HFF-Myc (cell line): ENCODE data around the gene CHORDC1.

Experiments used
- DNase-seq: peaks from one replicate; pipeline ENCODE4 v3.0.0-alpha.2; 2011; ENCODE audit warnings: low read depth; ENCODE audit errors: extremely low read depth
- H3K4me3 ChIP-seq: replicated peaks from 2 replicates; pipeline ENCODE4 v1.5.1; 2011; ENCODE audit warnings: low read depth, mild to moderate bottlenecking, control low read depth, low read length
- TF ChIP-seq, protein P1 (sequence below): IDR thresholded peaks from 2 replicates; pipeline ENCODE4 v1.5.1; 2012; ENCODE audit warnings: mild to moderate bottlenecking, low read depth, low read length, control low read depth; ENCODE audit errors: missing control alignments

CHORDC1 gene

DNA sequence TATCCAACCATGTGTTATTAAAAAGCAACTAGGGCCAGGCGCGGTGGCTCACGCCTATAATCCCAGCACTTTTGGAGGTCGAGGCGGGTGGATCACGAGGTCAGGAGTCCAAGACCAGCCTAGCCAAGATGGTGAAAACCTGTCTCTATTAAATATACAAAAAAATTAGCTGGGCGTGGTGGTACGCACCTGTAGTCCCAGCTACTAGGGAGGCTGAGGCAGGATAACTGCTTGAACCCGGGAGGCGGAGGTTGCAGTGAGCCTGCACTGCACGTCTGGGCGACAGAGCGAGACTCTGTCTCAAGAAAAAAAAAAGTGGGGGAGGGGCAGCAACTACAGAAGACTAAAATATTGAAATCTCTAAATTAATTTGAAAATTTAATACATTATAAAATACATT lies 18.4 kb downstream of the CHORDC1 start:
- TF ChIP-seq, protein P1, sequence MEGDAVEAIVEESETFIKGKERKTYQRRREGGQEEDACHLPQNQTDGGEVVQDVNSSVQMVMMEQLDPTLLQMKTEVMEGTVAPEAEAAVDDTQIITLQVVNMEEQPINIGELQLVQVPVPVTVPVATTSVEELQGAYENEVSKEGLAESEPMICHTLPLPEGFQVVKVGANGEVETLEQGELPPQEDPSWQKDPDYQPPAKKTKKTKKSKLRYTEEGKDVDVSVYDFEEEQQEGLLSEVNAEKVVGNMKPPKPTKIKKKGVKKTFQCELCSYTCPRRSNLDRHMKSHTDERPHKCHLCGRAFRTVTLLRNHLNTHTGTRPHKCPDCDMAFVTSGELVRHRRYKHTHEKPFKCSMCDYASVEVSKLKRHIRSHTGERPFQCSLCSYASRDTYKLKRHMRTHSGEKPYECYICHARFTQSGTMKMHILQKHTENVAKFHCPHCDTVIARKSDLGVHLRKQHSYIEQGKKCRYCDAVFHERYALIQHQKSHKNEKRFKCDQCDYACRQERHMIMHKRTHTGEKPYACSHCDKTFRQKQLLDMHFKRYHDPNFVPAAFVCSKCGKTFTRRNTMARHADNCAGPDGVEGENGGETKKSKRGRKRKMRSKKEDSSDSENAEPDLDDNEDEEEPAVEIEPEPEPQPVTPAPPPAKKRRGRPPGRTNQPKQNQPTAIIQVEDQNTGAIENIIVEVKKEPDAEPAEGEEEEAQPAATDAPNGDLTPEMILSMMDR = no peak
- DNase-seq = no peak
- no peak overlapping the region for H3K4me3 ChIP-seq

DNA sequence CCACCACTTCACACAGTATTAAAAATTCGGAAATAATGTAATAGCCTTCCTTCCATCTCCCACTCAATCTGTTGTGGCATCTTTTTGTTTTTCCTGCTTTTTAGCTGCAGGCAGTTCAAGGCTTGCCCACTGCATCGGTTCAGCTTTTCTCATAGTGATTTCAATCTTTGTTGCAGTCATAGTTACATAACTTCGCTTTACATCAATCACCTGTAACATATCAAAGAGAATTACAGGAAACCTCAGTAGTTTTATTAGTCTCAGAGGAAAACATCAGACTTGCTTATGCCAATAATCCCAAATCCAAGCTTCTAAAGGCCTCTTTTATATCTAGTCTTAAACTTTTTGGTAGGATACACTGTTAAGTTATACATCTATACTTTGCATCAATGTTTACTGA lies 20.5 kb downstream of the CHORDC1 start:
- H3K4me3 ChIP-seq = no peak overlapping the region
- TF ChIP-seq, protein P1 = no peak
- no peak for DNase-seq

DNA sequence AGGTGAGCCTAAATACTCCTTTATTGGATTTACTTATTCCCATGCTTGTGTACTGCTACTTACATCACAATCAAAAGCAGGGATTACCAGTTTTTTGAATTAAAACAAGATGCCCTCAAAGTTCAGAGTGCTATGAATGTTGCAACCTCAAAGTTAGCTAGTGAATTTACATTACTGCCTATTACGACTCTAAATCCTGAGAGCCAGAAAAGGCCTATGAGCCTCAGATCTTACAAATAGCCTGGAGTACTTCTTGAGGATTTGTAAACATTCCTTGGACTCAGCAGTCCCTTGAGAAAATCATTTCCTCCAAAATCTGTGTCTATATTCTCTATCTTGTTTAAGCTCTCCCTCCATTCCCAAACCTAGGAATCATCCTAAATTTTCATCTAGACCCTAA lies 25.5 kb downstream of the CHORDC1 start:
- no peak for DNase-seq
- H3K4me3 ChIP-seq = no peak overlapping the region
- TF ChIP-seq, protein P1 = no peak

DNA sequence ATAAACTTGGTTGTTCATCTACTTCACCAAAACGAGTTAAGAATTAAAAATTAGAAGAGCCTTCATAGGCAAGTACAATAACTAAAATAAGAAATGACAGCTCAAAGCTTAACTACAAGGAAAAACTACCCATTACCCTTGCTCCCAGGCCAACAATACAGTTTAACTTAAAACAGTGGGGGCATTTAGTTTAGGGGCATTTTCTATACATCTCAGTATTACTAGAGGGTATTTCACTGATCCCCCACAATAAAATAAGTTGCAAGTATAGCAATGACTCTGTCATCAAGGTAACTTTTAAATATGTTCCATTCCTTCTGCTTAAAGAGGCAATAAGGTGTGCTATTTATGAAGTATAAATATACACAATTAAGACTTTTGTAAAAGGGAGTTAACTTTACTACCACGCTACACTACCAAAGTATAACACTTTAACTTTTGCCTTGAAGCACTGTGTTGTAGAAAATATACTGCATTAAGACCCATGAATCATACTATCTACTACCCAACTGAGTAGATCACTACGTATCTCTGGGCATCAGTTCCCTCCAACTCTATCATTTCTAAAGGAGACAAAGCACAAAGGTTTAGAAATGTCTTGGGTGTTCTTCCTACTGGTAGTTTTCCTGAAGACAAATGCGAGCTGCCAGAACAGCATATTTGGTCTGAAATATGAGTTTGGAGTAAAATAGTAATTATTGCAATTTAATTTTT lies 29.8 kb downstream of the CHORDC1 start:
- TF ChIP-seq, protein P1 = no peak
- DNase-seq = no peak
- H3K4me3 ChIP-seq = no peak overlapping the region

DNA sequence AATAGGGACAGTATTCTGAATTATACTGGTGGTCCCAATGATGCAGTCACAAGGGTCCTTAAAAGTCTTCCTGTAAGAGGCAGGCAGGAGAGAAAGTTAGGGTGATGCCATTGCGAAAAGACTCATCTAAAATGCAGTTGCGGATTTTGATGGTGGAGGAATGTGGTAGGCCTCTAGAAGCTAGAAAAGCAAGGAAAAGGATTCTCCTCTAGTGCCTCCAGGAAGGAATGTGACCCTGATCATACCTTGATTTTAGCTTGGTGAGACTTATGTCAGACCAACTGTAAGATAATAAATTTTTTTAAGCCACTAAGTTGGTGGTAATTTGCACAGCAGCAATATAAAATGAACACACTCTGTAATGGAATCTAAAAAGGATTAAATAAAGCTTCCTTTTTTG lies 33.8 kb downstream of the CHORDC1 start:
- no peak for DNase-seq
- no peak overlapping the region for H3K4me3 ChIP-seq
- TF ChIP-seq, protein P1 = no peak

DNA sequence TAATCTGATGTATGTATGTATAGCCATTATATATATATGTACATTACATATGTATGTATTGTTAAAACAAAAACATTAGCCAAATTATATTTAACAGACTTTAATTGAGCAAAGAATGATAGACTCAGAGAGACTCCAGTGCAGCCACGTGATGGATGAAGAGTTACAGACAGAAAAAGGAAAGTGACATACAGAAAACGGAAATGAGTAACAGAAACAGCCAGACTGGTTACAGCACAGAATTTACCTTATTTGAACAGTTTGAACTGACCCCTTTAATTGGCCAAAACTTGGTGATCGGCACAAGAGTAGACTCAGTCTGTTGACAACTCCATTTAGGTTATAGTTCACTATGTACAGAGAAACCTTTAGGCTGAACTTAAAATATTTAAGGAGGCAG lies 35.0 kb downstream of the CHORDC1 start:
- TF ChIP-seq, protein P1 = no peak
- no peak overlapping the region for H3K4me3 ChIP-seq
- no peak for DNase-seq

DNA sequence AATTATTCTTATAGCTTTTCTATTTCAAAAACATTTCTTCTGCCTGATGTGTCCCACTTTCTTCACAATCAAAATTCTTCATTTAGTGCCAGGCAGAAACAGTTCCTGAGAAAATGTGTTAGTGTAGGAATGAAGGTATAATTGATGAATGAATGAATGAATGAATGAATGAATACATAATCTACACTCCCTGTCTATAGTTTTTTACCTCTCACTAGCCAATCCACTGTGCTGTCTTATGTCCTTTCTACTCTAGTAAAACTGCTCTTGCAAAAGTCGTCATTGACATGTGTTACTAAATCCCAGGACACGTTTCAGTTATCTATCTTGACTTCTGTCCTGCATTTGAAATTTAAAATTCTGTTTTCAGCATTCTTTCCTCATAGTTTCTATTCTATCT lies 42.9 kb downstream of the CHORDC1 start:
- TF ChIP-seq, protein P1 = no peak
- no peak for DNase-seq
- no peak overlapping the region for H3K4me3 ChIP-seq
